GM18870 (cell line): ENCODE measurements around the gene SPIRE2.
"Not testable (repeated sequence)": the region's sequence is repeated elsewhere in the genome, so short reads cannot be mapped to it uniquely, and the experiment has no call there.

Experiments
- ATAC-seq: cut with Tn5 transposase; IDR thresholded peaks from one replicate; pipeline ENCODE4 v1.9.1; 2021; ENCODE audit warnings: moderate library complexity; ENCODE audit not compliant: unreplicated experiment

The SPIRE2 gene

DNA sequence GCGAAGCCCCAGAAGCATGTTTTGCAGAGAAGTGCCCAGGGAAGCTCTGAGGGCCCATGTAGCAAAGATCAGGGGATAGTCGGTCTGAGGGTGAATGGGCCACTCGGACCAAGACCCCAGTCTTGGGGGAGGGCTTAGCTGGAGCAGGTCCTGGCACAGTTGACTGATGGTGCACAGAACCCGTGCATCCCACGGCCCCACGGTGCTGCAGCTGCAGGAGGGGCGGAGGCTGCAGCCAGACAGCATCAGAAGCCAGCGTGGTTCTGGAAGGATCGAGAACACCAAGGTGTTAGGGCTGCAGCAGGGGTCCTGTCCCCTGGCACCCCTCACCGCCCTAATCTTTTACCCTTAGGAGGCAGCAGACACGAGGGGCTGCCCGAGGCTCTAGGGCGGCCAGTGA is 83.9 kb downstream of the SPIRE2 start:
- ATAC-seq, result no peak

DNA sequence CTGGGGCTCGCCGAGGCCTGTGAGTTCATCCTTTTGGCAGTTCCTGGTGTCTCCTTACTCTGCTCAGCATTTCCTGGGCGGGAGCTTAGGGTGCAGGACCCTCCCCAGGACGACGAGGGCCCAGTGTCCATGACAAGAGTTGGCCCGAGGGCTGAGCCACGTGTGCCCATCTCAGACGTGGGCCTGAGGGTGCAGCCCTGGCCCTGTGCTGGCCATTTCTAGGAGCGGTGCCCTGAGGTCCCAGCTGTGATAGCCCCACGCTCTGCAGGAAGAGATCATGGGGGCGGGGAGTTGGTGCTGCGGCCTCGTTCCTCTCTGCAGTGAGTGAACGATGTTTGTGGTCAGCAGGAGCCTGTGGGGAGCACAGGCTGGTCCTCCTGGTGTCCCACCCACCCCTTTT is 84.4 kb downstream of the SPIRE2 start:
- no peak for ATAC-seq

DNA sequence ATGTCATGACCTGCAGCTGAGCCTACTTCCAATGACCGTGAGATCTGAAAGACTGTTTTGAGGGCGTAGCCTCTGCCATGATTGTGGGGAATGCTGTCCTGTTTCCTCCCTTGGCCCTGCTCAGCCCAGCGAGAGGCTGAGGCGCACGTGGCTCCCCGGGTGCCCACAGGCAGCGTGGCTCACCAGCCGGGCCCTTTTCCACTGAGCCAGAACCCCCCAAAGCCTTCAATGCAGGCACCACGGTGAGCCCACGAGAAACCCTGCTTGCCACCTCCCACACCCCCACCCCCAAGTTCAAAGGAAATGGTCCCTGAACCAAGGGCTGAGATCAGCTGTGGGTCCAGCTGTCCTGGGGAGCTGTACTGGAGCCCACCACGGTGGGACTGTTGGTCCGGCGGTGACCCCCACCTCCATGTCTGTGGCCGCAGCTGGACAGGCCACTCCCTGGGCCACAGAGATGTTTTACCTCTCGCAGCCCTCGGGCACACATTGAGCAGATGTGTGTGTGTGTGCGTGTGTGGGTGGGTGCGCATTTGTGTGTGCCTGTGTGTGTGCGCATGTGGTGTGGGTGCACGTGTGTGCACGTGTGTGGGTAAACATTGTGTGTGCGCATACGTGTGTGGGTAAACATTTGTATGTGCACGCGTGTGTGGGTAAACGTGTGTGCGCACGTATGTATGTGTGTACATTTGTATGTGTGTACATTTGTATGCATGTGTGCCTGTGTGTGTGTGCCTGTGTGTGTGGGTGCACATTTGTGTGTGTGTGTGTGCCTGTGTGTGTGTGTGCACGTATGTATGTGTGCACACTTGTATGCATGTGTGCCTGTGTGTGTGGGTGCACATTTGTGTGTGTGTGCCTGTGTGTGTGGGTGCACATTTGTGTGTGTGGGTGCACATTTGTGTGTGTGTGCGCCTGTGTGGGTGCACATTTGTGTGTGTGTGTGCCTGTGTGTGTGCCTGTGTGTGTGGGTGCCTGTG is 85.4 kb downstream of the SPIRE2 start:
- ATAC-seq, result no peak

DNA sequence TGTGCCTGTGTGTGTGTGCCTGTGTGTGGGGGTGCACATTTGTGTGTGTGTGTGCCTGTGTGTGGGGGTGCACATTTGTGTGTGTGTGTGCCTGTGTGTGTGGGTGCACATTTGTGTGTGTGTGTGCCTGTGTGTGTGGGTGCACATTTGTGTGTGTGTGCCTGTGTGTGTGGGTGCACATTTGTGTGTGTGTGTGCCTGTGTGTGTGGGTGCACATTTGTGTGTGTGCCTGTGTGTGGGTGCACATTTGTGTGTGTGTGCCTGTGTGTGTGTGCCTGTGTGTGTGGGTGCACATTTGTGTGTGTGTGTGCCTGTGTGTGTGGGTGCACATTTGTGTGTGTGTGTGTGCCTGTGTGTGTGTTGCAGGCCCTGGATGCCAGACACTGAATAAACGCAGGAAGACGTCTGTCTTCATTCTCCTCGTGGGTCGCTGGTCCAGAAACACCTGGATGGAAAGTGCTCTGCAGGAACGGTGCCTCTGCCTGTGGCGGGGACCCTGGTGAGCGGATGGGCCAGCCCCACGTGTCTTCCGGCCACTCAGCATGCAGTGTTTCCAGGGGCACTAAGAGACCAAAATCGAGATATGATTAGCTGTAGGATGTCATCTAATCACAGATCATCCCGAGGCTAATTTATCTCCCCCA is 86.5 kb downstream of the SPIRE2 start:
- ATAC-seq, result not testable (repeated sequence)

DNA sequence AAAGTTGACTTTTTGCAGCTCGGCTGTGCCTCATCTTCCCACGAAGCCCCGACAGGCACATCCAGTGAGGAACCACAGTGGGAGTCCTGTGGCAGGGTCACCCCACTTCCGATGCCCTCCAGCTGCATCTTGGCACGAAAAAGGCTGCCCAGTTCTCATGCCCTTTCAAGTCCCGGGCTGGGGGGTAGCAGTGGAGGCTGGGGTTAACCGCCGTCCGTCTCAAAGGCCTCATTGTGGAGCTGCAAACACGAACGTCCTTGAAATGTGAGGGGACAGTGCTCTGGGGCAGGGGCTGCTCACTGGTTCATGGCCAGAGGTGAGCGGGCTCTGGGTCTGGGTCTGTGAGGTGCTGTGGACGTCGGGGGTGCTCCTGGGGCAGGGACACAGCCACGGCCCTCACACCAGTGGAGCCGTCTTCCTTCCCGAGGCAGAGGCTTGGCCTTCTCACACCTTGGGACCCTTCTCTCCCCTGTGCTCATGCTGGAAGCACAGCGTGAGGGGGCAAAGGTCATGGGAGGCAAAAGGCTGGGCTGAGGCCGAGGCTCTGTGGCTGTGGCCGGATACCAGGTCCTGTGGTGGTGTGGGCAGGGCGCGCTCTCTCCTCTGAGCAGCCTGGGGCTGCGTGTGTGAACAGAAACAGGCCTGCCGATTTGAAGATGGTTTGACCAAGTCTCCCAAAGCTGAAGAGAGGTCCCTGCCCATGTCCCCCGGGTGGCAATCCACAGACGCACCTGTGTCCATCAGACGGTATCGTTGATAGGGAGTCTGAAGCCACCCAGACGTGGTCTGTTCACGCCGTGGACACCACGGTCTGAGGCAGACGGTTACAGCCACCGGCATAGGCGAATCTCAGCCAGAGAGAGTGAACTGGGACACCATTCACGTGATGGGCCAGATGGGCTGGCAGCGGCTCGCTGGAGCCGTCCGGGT is 87.3 kb downstream of the SPIRE2 start:
- no peak for ATAC-seq

DNA sequence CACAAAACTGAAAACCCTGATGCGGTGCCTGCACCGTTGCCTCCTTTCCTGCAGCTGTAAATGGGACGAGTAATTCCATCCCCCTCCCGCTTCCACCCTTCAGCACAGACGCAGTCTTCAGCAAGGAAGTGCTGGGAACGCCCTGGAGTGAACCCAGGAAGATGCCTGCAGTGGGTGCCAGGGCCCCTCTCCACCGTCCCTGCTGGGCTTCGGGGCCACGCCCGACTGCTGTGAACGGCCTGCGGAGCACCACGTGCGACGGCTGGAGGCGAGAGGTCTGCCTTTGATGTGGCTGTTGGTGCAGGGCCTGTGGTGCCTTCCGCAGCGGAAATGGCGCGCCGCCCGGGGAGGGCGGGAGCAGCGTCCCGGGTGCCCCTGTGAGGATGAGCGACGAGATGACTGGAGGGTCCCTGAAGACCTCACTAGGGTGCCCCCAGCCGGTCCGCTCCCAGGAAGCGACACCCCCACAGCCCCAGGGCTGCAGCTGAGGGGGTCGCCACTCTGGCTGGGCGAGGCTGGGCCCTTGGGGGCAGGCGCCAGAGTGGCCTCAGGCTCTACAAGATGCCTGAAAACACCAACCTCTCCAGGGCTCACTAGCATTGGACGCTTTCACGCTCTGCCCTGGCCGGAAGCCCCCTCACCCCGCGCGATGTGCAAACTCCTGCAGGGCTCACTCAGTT is 89.6 kb downstream of the SPIRE2 start:
- no peak for ATAC-seq

DNA sequence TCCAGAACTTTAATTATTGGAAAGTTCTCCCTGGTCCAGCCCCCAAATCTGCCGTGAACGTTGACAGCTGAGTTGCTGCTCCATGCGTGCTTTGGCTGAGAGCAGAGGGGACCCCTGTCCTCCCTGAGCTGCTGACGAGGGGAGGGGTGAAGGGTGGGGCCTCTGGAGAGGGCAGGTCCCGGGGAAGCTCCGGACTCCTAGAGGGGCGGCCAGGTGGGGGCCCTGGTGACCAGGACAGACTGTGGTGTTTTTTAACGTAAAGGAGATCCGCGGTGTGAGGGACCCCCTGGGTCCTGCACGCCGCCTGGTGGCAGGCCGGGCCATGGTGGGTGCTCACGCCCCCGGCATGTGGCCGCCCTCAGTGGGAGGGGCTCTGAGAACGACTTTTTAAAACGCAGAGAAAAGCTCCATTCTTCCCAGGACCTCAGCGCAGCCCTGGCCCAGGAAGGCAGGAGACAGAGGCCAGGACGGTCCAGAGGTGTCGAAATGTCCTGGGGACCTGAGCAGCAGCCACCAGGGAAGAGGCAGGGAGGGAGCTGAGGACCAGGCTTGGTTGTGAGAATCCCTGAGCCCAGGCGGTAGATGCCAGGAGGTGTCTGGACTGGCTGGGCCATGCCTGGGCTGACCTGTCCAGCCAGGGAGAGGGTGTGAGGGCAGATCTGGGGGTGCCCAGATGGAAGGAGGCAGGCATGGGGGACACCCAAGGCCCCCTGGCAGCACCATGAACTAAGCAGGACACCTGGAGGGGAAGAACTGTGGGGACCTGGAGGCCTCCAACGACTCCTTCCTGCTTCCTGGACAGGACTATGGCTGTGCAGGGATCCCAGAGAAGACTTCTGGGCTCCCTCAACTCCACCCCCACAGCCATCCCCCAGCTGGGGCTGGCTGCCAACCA is 90.4 kb downstream of the SPIRE2 start, which contains the start of gene MC1R:
TSS of gene MC1R (plus strand) at position 410 of the 895 bp plus-strand sequence. CDS start at position 807, 397 bp downstream.
- ATAC-seq, result no peak

DNA sequence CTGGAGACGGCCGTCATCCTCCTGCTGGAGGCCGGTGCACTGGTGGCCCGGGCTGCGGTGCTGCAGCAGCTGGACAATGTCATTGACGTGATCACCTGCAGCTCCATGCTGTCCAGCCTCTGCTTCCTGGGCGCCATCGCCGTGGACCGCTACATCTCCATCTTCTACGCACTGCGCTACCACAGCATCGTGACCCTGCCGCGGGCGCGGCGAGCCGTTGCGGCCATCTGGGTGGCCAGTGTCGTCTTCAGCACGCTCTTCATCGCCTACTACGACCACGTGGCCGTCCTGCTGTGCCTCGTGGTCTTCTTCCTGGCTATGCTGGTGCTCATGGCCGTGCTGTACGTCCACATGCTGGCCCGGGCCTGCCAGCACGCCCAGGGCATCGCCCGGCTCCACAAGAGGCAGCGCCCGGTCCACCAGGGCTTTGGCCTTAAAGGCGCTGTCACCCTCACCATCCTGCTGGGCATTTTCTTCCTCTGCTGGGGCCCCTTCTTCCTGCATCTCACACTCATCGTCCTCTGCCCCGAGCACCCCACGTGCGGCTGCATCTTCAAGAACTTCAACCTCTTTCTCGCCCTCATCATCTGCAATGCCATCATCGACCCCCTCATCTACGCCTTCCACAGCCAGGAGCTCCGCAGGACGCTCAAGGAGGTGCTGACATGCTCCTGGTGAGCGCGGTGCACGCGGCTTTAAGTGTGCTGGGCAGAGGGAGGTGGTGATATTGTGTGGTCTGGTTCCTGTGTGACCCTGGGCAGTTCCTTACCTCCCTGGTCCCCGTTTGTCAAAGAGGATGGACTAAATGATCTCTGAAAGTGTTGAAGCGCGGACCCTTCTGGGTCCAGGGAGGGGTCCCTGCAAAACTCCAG is 91.5 kb downstream of the SPIRE2 start:
- no peak for ATAC-seq

DNA sequence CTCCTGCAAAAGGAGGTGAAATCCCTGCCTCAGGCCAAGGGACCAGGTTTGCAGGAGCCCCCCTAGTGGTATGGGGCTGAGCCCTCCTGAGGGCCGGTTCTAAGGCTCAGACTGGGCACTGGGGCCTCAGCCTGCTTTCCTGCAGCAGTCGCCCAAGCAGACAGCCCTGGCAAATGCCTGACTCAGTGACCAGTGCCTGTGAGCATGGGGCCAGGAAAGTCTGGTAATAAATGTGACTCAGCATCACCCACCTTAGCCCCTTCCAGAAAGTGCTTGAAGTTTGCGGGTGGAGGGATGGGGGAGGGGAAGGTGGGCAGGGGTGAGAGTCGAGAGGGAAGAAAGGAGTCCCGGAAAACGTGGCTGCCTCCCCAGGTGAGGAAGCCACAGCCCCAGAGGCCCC is 92.4 kb downstream of the SPIRE2 start:
- ATAC-seq, result no peak
